ENCODE measurements around the gene CDK8.
"Not testable (repeated sequence)": the region's sequence is repeated elsewhere in the genome, so short reads cannot be mapped to it uniquely, and the experiment has no call there.

The CDK8 gene

GRCh38 chr13:26253787-26254582 is at the start of gene CDK8:
Gene CDK8 (plus strand): TSS chr13:26254129. CDS start chr13:26254642, 513 bp downstream.
- peak; percentile 97 for DNase-seq (ENCODE audit: low read depth)

GRCh38 chr13:26208287-26208686 is 45.6 kb upstream of the CDK8 start:
- no peak for DNase-seq (ENCODE audit: low read depth)

- no peak for DNase-seq (ENCODE audit: low read depth)
Observed at GRCh38 chr13:26213345-26213744, 40.6 kb upstream of the CDK8 start.

- no peak for DNase-seq (ENCODE audit: low read depth)
Observed at GRCh38 chr13:26213982-26214381, 39.9 kb upstream of the CDK8 start.

- DNase-seq (ENCODE audit: low read depth), result no peak
Observed at GRCh38 chr13:26216042-26216441, 37.9 kb upstream of the CDK8 start.

GRCh38 chr13:26219726-26220125 is 34.2 kb upstream of the CDK8 start:
- DNase-seq (ENCODE audit: low read depth), result peak; percentile 10

GRCh38 chr13:26220575-26220974 is 33.4 kb upstream of the CDK8 start:
- DNase-seq (ENCODE audit: low read depth), result peak; percentile 10

- no peak for DNase-seq (ENCODE audit: low read depth)
Observed at GRCh38 chr13:26221399-26221720, 32.6 kb upstream of the CDK8 start.

GRCh38 chr13:26221721-26222519 is 32.0 kb upstream of the CDK8 start, which contains the start of gene RNF6:
Gene RNF6 (minus strand): TSS chr13:26222314. CDS start chr13:26219649, 2,665 bp downstream.
- peak; percentile 99 for DNase-seq (ENCODE audit: low read depth)

- DNase-seq (ENCODE audit: low read depth), result no peak
Observed at GRCh38 chr13:26222520-26223046, 31.3 kb upstream of the CDK8 start.

- DNase-seq (ENCODE audit: low read depth), result no peak
Observed at GRCh38 chr13:26225896-26226617, 27.9 kb upstream of the CDK8 start.

GRCh38 chr13:26227166-26227971 is 26.6 kb upstream of the CDK8 start:
- DNase-seq (ENCODE audit: low read depth), result no peak

- DNase-seq (ENCODE audit: low read depth), result no peak
Observed at GRCh38 chr13:26228096-26228495, 25.8 kb upstream of the CDK8 start.

GRCh38 chr13:26229080-26229615 is 24.8 kb upstream of the CDK8 start:
- DNase-seq (ENCODE audit: low read depth), result no peak

GRCh38 chr13:26230703-26231102 is 23.2 kb upstream of the CDK8 start:
- no peak for DNase-seq (ENCODE audit: low read depth)

- DNase-seq (ENCODE audit: low read depth), result no peak
Observed at GRCh38 chr13:26236296-26236695, 17.6 kb upstream of the CDK8 start.

- no peak for DNase-seq (ENCODE audit: low read depth)
Observed at GRCh38 chr13:26246154-26246553, 7.8 kb upstream of the CDK8 start.

GRCh38 chr13:26247011-26247410 is 6.9 kb upstream of the CDK8 start:
- DNase-seq (ENCODE audit: low read depth), result no peak

- DNase-seq (ENCODE audit: low read depth), result no peak
Observed at GRCh38 chr13:26247608-26248007, 6.3 kb upstream of the CDK8 start.

GRCh38 chr13:26249551-26249950 is 4.4 kb upstream of the CDK8 start:
- no peak for DNase-seq (ENCODE audit: low read depth)

GRCh38 chr13:26252006-26252405 is 1.9 kb upstream of the CDK8 start:
- DNase-seq (ENCODE audit: low read depth), result not testable (repeated sequence)

Measured in fibroblast of gingiva (primary cell).